Skin of body (tissue), 2 donors: ENCODE results near the gene VAMP3. TPM values are rescaled to one million over a fixed set of nuclear protein-coding genes. Genes with fewer than 3 reads are reported as not detected.

Experiments used
- DNase-seq: peaks from one replicate; lab custom pipeline; 2025; lab: John Stamatoyannopoulos, UW
- total RNA-seq: library from RNA; depleted of rRNA; stranded (reverse); fragments of >200 nt; gene quantifications from one replicate; pipeline ENCODE4 v1.2.3, GENCODE V29; 2014

The VAMP3 gene
- total RNA-seq, 1 donor from 2014 or later, result 62.6 TPM

DNA sequence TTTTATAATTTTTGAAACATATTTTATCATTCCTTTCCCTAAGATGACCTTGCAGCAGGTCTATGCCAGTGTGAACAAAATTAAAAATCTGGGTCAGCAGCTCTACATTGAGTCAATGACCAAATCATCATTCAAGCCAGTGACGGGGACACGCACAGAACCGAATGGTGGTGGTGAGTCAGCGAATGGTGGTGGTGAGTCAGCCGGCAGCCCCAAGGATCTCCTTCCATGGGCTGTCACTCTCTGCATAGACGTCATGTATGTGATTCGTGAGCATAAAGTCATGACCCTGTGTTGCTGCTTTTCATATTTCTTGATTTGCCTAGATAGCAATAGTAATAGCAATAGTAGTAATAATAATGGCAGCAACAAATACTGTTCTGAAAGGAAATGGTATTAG is 39.3 kb downstream of the VAMP3 start:
- DNase-seq, result no peak

DNA sequence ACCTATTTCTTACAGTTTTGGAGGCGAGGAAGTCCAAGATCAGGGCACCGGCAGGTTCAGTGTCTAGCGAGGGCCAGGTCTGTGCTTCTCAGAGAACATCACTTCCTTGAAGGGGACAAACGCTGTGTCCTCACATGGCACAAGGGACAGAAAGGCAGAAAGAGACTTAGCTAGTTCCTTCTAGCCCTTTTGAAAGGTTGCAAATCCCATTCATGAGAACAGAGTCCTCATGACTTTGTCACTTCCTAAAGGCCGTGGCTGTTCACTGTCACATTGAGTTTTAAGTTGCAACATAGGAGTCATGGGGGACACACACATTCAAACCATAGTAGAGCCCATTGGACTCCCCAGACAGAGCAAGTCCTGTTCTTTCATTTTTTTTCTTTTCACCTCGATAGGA is 40.4 kb downstream of the VAMP3 start:
- no peak for DNase-seq

- DNase-seq, result no peak
These were observed 42.7 kb downstream of the VAMP3 start for GRCh38 chr1:7813677-7814373.

DNA sequence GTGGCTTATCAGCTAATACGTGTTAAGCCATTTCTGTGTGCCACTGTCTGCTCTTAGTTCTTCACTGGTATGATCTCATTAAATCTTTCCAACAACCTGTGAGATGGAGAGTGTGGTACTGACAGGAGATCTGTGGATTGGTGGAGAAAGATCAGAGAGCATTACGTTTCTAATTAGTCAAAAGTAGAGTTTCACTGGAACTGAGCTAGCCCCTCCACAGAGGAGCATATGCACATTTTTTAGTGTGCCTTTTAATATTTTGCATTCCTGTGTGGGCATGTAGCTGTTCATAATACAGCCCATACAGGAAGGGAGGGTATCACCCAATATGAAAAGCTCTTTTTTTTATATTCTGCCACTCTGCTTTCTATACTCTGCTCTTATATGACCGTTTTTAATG is 50.2 kb downstream of the VAMP3 start:
- no peak for DNase-seq

- DNase-seq, result no peak
These were observed 53.6 kb downstream of the VAMP3 start for GRCh38 chr1:7824701-7825100.

DNA sequence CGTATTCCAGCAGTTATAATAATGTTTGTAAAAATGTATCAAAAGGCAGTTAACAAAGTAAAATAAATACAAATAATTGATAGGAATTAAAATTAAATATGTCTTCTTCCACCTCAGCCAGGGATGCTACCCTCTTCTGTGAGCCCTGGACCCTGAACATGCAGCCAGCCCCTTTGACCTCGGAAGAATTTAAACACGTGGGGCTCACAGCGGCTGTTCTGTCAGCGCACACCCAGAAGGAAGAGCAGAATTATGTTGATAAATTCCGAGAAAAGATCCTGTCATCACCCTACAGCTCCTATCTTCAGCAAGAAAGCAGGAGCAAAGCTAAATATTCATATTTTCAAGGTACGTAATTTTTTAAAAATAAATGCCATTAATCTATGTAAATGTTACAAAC is 55.3 kb downstream of the VAMP3 start:
- DNase-seq, result no peak

DNA sequence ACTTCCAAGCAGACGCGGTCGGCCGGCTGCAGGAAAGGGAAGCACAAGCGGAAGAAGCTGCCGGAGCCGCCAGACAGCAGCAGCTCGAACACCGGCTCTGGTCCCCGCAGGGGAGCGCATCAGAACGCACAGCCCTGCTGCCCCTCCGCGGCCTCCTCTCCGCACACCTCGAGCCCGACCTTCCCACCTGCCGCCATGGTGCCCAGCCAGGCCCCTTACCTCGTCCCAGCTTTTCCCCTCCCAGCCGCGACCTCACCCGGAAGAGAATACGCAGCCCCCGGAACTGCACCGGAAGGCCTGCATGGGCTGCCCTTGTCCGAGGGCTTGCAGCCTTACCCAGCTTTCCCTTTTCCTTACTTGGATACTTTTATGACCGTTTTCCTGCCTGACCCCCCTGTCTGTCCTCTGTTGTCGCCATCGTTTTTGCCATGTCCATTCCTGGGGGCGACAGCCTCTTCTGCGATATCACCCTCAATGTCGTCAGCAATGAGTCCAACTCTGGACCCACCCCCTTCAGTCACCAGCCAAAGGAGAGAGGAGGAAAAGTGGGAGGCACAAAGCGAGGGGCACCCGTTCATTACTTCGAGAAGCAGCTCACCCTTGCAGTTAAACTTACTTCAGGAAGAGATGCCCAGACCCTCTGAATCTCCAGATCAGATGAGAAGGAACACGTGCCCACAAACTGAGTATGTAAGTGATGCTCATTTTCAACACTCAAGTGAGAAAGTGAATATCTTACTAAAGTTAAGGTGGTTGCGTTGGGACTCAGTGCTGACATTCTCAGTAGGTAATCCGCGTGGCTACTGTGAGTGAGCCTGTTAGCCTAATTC is 56.2 kb downstream of the VAMP3 start:
- DNase-seq, result no peak

Other genes starting within 250 kb of the VAMP3 start
- 9.8 TPM for gene PER3, start 13.0 kb downstream of the VAMP3 start, total RNA-seq
- gene UTS2, start 81.8 kb downstream of the VAMP3 start, total RNA-seq, result 0.30 TPM
- 0.20 TPM for gene TNFRSF9, start 169.5 kb downstream of the VAMP3 start, total RNA-seq
- gene PARK7, start 190.4 kb downstream of the VAMP3 start, total RNA-seq, result 146 TPM